HCT116 (cell line): ENCODE results near the gene THOP1. TPM values are rescaled to one million over a fixed set of nuclear protein-coding genes. Genes with fewer than 3 reads are reported as not detected.

Experiments used
- ATAC-seq: fragments of 200-7000 bp; cut with Tn5 transposase; 2 replicates; pipeline ENCODE4 v1.9.1; 2020; ENCODE audit warnings: mild to moderate bottlenecking, moderate library complexity
- BruUV-seq: library from RNA; stranded (reverse); fragments of 400-500 nt; replicated peaks from 2 replicates; lab custom pipeline; 2021; lab: Mats Ljungman, UMichigan
- CTCF ChIA-PET: fragments of 300-600 bp; sonication (Branson Sonifier 250); formaldehyde crosslinking; loops from one replicate; lab custom pipeline; 2021; ENCODE audit warnings: antibody characterized with exemption; lab: Charles Lee
- POLR2A ChIA-PET: fragments of 300-600, 350-600 bp; sonication (Branson Sonifier 250); formaldehyde crosslinking; loops from one replicate; lab custom pipeline; 2021; ENCODE audit warnings: antibody characterized with exemption; lab: Charles Lee
- RAD21 ChIA-PET, 2 experiments: fragments of 300-600 bp; sonication (Branson Sonifier 250); formaldehyde crosslinking; loops; one replicate each; lab custom pipeline; 2023; ENCODE audit warnings: low total read pairs in 2 of 2; ENCODE audit not compliant: uncharacterized antibody in 2 of 2, unreplicated experiment in 2 of 2, low non-redundant PET in 1 of 2; lab: Charles Lee
- DNase-seq: peaks from one replicate; pipeline ENCODE4 v3.0.0-alpha.2; 2010; ENCODE audit warnings: low read depth, low spot score
- H2AFZ ChIP-seq: fragments of 200-600 bp; shearing (Covaris generic), sonication (generic); 2 replicates; pipeline ENCODE4 v1.6.1; 2017; ENCODE audit warnings: low read depth, mixed run types, mixed read lengths, antibody characterized with exemption, low read length; ENCODE audit not compliant: poor library complexity, severe bottlenecking
- H3K27ac ChIP-seq: 2 replicates; pipeline ENCODE4 v1.5.1; 2012; ENCODE audit warnings: low read depth, low read length
- H3K27me3 ChIP-seq: fragments of 200-600 bp; sonication (generic); 2 replicates; pipeline ENCODE4 v1.6.1; 2016; ENCODE audit warnings: mixed run types, low read length, mixed read lengths; ENCODE audit not compliant: insufficient read depth
- H3K36me3 ChIP-seq, 2 experiments: fragments of 200-500 bp in 1 of 2; fragments of 200-600 bp in 1 of 2; sonication (Bioruptor generic) in 1 of 2; sonication (generic) in 1 of 2; 2 replicates each; pipeline versions ENCODE4 v1.5.1 to v1.6.1; 2014 to 2016; ENCODE audit warnings: low read length in 2 of 2, inconsistent platforms in 1 of 2, mixed read lengths in 1 of 2, mixed run types in 1 of 2; ENCODE audit not compliant: insufficient read depth in 2 of 2, control insufficient read depth in 1 of 2
- H3K4me1 ChIP-seq, 2 experiments: fragments of 200-600 bp in 1 of 2; sonication (generic) in 1 of 2; 2 replicates each; pipeline versions ENCODE4 v1.5.1 to v1.6.1; 2012 to 2017; ENCODE audit warnings: low read length in 2 of 2, inconsistent platforms in 1 of 2, mild to moderate bottlenecking in 1 of 2, mixed read lengths in 1 of 2, mixed run types in 1 of 2, moderate library complexity in 1 of 2; ENCODE audit not compliant: insufficient read depth in 2 of 2, control insufficient read depth in 1 of 2
- H3K4me2 ChIP-seq: fragments of 200-600 bp; sonication (generic); 2 replicates; pipeline ENCODE4 v1.6.1; 2017; ENCODE audit warnings: mixed run types, low read length, mixed read lengths
- H3K4me3 ChIP-seq, 2 experiments: fragments of 200-600 bp in 1 of 2; sonication (generic) in 1 of 2; replicated peaks in 1 of 2; 2 replicates each; pipeline ENCODE4 v1.5.1; 2011 to 2016; ENCODE audit warnings: low read length in 2 of 2, control low read depth in 1 of 2, low read depth in 1 of 2, mild to moderate bottlenecking in 1 of 2, mixed read lengths in 1 of 2, mixed run types in 1 of 2
- H3K79me2 ChIP-seq: fragments of 200-600 bp; sonication (generic); 2 replicates; pipeline ENCODE4 v1.6.1; 2017; ENCODE audit warnings: mild to moderate bottlenecking, mixed run types, low read length, moderate library complexity, mixed read lengths; ENCODE audit not compliant: insufficient read depth
- H3K9ac ChIP-seq: fragments of 200-600 bp; sonication (generic); 2 replicates; pipeline ENCODE4 v1.6.1; 2016; ENCODE audit warnings: low read length, mixed read lengths
- H3K9me2 ChIP-seq: fragments of 200-600 bp; sonication (generic), shearing (Covaris generic); 2 replicates; pipeline ENCODE4 v1.6.1; 2017; ENCODE audit warnings: mixed run types, mild to moderate bottlenecking, moderate library complexity; ENCODE audit not compliant: insufficient read depth
- H3K9me3 ChIP-seq, 2 experiments: fragments of 200-500 bp in 1 of 2; fragments of 200-600 bp in 1 of 2; sonication (Bioruptor generic) in 1 of 2; sonication (generic) in 1 of 2; 2 replicates each; pipeline ENCODE4 v1.6.1; 2014 to 2017; ENCODE audit warnings: low read length in 2 of 2, mixed read lengths in 2 of 2, inconsistent platforms in 1 of 2, low read depth in 1 of 2, mild to moderate bottlenecking in 1 of 2, mixed run types in 1 of 2, moderate library complexity in 1 of 2; ENCODE audit not compliant: control insufficient read depth in 1 of 2, insufficient read depth in 1 of 2
- H4K20me1 ChIP-seq: fragments of 200-600 bp; sonication (generic), shearing (Covaris generic); 2 replicates; pipeline ENCODE4 v1.6.1; 2017; ENCODE audit warnings: mixed run types, mild to moderate bottlenecking, moderate library complexity; ENCODE audit not compliant: insufficient read depth
- SRF ChIP-seq: IDR thresholded peaks from 2 replicates; pipeline ENCODE4 v1.6.1; 2012; ENCODE audit warnings: low read depth
- ZNF274 ChIP-seq: fragments of 200-500 bp; sonication (Bioruptor generic); IDR thresholded peaks from 2 replicates; pipeline ENCODE4 v1.6.1; 2014; ENCODE audit warnings: mild to moderate bottlenecking, low read depth, low read length, inconsistent platforms
- intact Hi-C: fragments of 100-400 bp; cut with micrococcal nuclease; formaldehyde crosslinking; loops from 2 replicates; pipeline ENCODE4 v1.10.0; 2022
- total RNA-seq: library from RNA; stranded (reverse); gene quantifications from one replicate; pipeline ENCODE4 v1.2.1, GENCODE V29; 2021; ENCODE audit not compliant: unreplicated experiment

The THOP1 gene
- total RNA-seq, 1 experiment from 2014 or later: 201 TPM

- no peak for TF ChIP-seq SRF
- H3K36me3 ChIP-seq: peaks cover 2 to 8% of the 10 kb centered on the region in 2 experiments; a peak in 3 of 4 replicates
- DNase-seq (no peak), ATAC-seq (no peak)
- H3K9me3 ChIP-seq: no peaks in the 10 kb centered on the region
- no peak overlapping the region for H3K9ac ChIP-seq
- no peaks in the 10 kb centered on the region for H3K27me3 ChIP-seq
- no peak overlapping the region for H3K4me3 ChIP-seq
- H3K79me2 ChIP-seq: 0 out of 2 replicates have a peak, but pooled peaks cover 2% of the 10 kb centered on the region
- H4K20me1 ChIP-seq: no peaks in the 10 kb centered on the region
- no peak overlapping the region for H3K4me2 ChIP-seq
- BruUV-seq: no TSS peak
- no peaks in the 10 kb centered on the region for H3K9me2 ChIP-seq
- no peak overlapping the region for H3K27ac ChIP-seq
- intact Hi-C loops: no loop called here
- ChIA-PET RAD21 (no interaction called here), POLR2A (no interaction called here), CTCF (no interaction called here)
- H2AFZ ChIP-seq: no peak overlapping the region
- H3K4me1 ChIP-seq: peaks cover 6 to 15% of the 10 kb centered on the region in 2 experiments
Measured at GRCh38 chr19:2815191-2815614, 29.9 kb downstream of the THOP1 start.

- DNase-seq: no peak
- H3K27me3 ChIP-seq: no peaks in the 10 kb centered on the region
- H3K9me2 ChIP-seq: no peaks in the 10 kb centered on the region
- no peak for ATAC-seq
- no peak overlapping the region for H3K9ac ChIP-seq
- H4K20me1 ChIP-seq: no peaks in the 10 kb centered on the region
- no peaks in the 10 kb centered on the region for H3K9me3 ChIP-seq
- no peak overlapping the region for H3K4me2 ChIP-seq
- RAD21 ChIA-PET: no interaction called here
- no peak overlapping the region for H3K27ac ChIP-seq
- no peak overlapping the region for H3K4me3 ChIP-seq
- intact Hi-C loops: no loop called here
- TF ChIP-seq ZNF274: no peak
- TF ChIP-seq, all 23 proteins: peak for 0
- Histone ChIP-seq H2AFZ (no peak overlapping the region), H3K36me3 (peaks cover 2 to 3% of the 10 kb centered on the region in 2 experiments; a peak in 3 of 4 replicates), H3K79me2 (0 out of 2 replicates have a peak, but pooled peaks cover 4% of the 10 kb centered on the region), H3K4me1 (peaks cover 6 to 18% of the 10 kb centered on the region in 2 experiments)
- BruUV-seq: no TSS peak
- ChIA-PET POLR2A (no interaction called here), CTCF (no interaction called here)
Measured at GRCh38 chr19:2815923-2816322, 30.6 kb downstream of the THOP1 start.
